CD14-positive monocyte (primary cell): ENCODE data around the gene SPAG5. TPM values are rescaled to one million over a fixed set of nuclear protein-coding genes. Genes with fewer than 3 reads are reported as not detected.
"Not testable (repeated sequence)": the region's sequence is repeated elsewhere in the genome, so short reads cannot be mapped to it uniquely, and the experiment has no call there.

Experiments
- DNase-seq, 3 donors: peaks; one replicate each; pipeline ENCODE4 v3.0.0-alpha.2; 2011 to 2022
- H2AFZ ChIP-seq: 2 replicates; pipeline ENCODE4 v1.6.0; 2012; ENCODE audit warnings: mild to moderate bottlenecking, low read depth, low read length, inconsistent platforms; ENCODE audit not compliant: insufficient read depth, poor library complexity, severe bottlenecking
- H3K27ac ChIP-seq, 2 donors: 1 replicate in 1 of 2; 2 replicates in 1 of 2; pipeline ENCODE4 v1.5.1; 2012 to 2013; ENCODE audit warnings: low read length in 2 of 2, control low read depth in 1 of 2, inconsistent platforms in 1 of 2, low read depth in 1 of 2, mild to moderate bottlenecking in 1 of 2
- H3K27me3 ChIP-seq, 2 donors: one replicate each; pipeline versions ENCODE4 v1.6.0 to v1.6.1; 2011 to 2013; ENCODE audit warnings: low read length in 2 of 2; ENCODE audit not compliant: control insufficient read depth in 2 of 2, insufficient read depth in 2 of 2
- H3K36me3 ChIP-seq, 2 donors: replicated peaks in 1 of 2; 1 replicate in 1 of 2; 2 replicates in 1 of 2; pipeline versions ENCODE4 v1.5.1 to v1.6.1; 2012 to 2013; ENCODE audit warnings: low read length in 2 of 2, control low read depth in 1 of 2, inconsistent platforms in 1 of 2, mild to moderate bottlenecking in 1 of 2; ENCODE audit not compliant: insufficient read depth in 2 of 2, control insufficient read depth in 1 of 2
- H3K4me1 ChIP-seq, 2 donors: 1 replicate in 1 of 2; 2 replicates in 1 of 2; pipeline versions ENCODE4 v1.5.1 to v1.6.1; 2012 to 2013; ENCODE audit warnings: low read length in 2 of 2, control low read depth in 1 of 2, inconsistent platforms in 1 of 2, mild to moderate bottlenecking in 1 of 2, moderate library complexity in 1 of 2; ENCODE audit not compliant: insufficient read depth in 2 of 2, control insufficient read depth in 1 of 2
- H3K4me2 ChIP-seq: replicated peaks from 2 replicates; pipeline ENCODE3; 2012; ENCODE audit warnings: low read length, moderate library complexity, mild to moderate bottlenecking; ENCODE audit not compliant: poor library complexity, severe bottlenecking; ENCODE audit errors: extremely low read depth
- H3K4me3 ChIP-seq, 3 experiments: fragments of 200-600 bp in 1 of 3; sonication (generic) in 1 of 3; replicated peaks in 1 of 3; 1 replicate in 2 of 3; 2 replicates in 1 of 3; pipeline ENCODE4 v1.5.1; 2011 to 2013; ENCODE audit warnings: low read length in 3 of 3, mild to moderate bottlenecking in 3 of 3, control low read depth in 2 of 3, low read depth in 2 of 3, inconsistent platforms in 1 of 3, moderate library complexity in 1 of 3
- H3K79me2 ChIP-seq: 2 replicates; pipeline ENCODE4 v1.6.0; 2012; ENCODE audit warnings: mild to moderate bottlenecking, control low read depth, inconsistent platforms, low read length, moderate library complexity; ENCODE audit not compliant: insufficient read depth
- H3K9ac ChIP-seq: 2 replicates; pipeline ENCODE4 v1.6.0; 2017; ENCODE audit warnings: low read length, mild to moderate bottlenecking; ENCODE audit not compliant: insufficient read depth, poor library complexity, severe bottlenecking
- H3K9me3 ChIP-seq, 2 donors: replicated peaks in 1 of 2; 1 replicate in 1 of 2; 2 replicates in 1 of 2; pipeline versions ENCODE4 v1.5.1 to v1.6.1; 2012 to 2013; ENCODE audit warnings: low read length in 2 of 2, control low read depth in 1 of 2; ENCODE audit not compliant: control insufficient read depth in 1 of 2, insufficient read depth in 1 of 2
- H4K20me1 ChIP-seq: 2 replicates; pipeline ENCODE4 v1.6.0; 2012; ENCODE audit warnings: mild to moderate bottlenecking, low read length, control low read depth, moderate library complexity; ENCODE audit not compliant: insufficient read depth
- H3K27ac Mint-ChIP-seq, 7 donors: one replicate each; pipeline ENCODE4 v1.8.0; 2020; ENCODE audit warnings: mild to moderate bottlenecking in 7 of 7, mixed read lengths in 7 of 7, moderate library complexity in 6 of 7, inconsistent platforms in 2 of 7
- H3K27me3 Mint-ChIP-seq, 3 donors: one replicate each; pipeline ENCODE4 v1.8.0; 2021 to 2022; ENCODE audit warnings: low read depth in 3 of 3, mild to moderate bottlenecking in 3 of 3, mixed read lengths in 3 of 3, moderate library complexity in 3 of 3, inconsistent platforms in 1 of 3
- H3K36me3 Mint-ChIP-seq, 2 donors: one replicate each; pipeline ENCODE4 v1.8.0; 2020; ENCODE audit warnings: mixed read lengths in 2 of 2, inconsistent platforms in 1 of 2, mild to moderate bottlenecking in 1 of 2
- H3K4me1 Mint-ChIP-seq: one replicate; pipeline ENCODE4 v1.8.0; 2020; ENCODE audit warnings: mild to moderate bottlenecking, mixed read lengths
- H3K4me3 Mint-ChIP-seq, 2 donors: one replicate each; pipeline ENCODE4 v1.8.0; 2020; ENCODE audit warnings: mild to moderate bottlenecking in 2 of 2, mixed read lengths in 2 of 2, moderate library complexity in 1 of 2
- H3K9me3 Mint-ChIP-seq, 7 donors: one replicate each; pipeline ENCODE4 v1.8.0; 2020 to 2022; ENCODE audit warnings: mixed read lengths in 7 of 7, mild to moderate bottlenecking in 6 of 7, moderate library complexity in 6 of 7, inconsistent platforms in 2 of 7
- CTCF ChIP-seq: fragments of 200-600 bp; IDR thresholded peaks from one replicate; pipeline ENCODE4 v1.8.0; 2022; ENCODE audit warnings: antibody characterized with exemption, mild to moderate bottlenecking
- WGBS: methylation state at CpG from one replicate; pipeline ENCODE4 v1.1.5; 2013; ENCODE audit warnings: missing lambda C conversion rate; ENCODE audit not compliant: insufficient coverage; 5-methylcytosine and 5-hydroxymethylcytosine counted together
- intact Hi-C, 2 donors: fragments of 100-400 bp; cut with micrococcal nuclease; formaldehyde crosslinking; loops; one replicate each; pipeline versions ENCODE4 v1.15.0 to v1.15.1; 2023
- polyA plus RNA-seq, 3 donors: library from polyadenylated mRNA; depleted of rRNA in 1 of 3; unstranded in 2 of 3; stranded (reverse) in 1 of 3; fragments of 300-500 nt in 2 of 3; fragments of >200 nt in 1 of 3; fragmentation: Illumina TruSeq in 2 of 3; gene quantifications; 1 replicate in 2 of 3; 2 replicates in 1 of 3; pipeline ENCODE4 v1.2.3, GENCODE V29; 2012 to 2021

The SPAG5 gene
- polyA plus RNA-seq, 3 donors = 7.7 TPM; not detected in 2

GRCh38 chr17:28577466-28577824 lies 21.4 kb downstream of the SPAG5 start:
- Mint-ChIP-seq H3K4me3 (no peak overlapping the region), H3K4me1 (peaks cover 13% of the 10 kb centered on the region), H3K9me3 (no peaks in the 10 kb centered on the region), H3K36me3 (peaks cover 22 to 40% of the 10 kb centered on the region in 2 donors), H3K27me3 (peaks cover 2 to 7% (median 3%) of the 10 kb centered on the region in 3 donors), H3K27ac (peak overlapping the region in 1 of 7 donors; percentile 80)
- H2AFZ ChIP-seq = peak overlapping the region; percentile 55
- no peaks in the 10 kb centered on the region for H3K79me2 ChIP-seq
- TF ChIP-seq CTCF = no peak
- DNase-seq = no peak
- peaks cover 23 to 42% of the 10 kb centered on the region in 2 donors for H3K36me3 ChIP-seq
- H3K9me3 ChIP-seq = no peaks in the 10 kb centered on the region
- intact Hi-C loops = loop anchor here in 1 of 2 donors (2.0 to 10.0 kb wide), 2 partner anchors 25 to 243 kb away; partner anchors contain the start of genes IFT20, TNFAIP1 and UNC119
- peaks cover 4 to 6% of the 10 kb centered on the region in 2 donors for H3K4me1 ChIP-seq
- H3K27ac ChIP-seq = peak overlapping the region in 1 of 2 donors; percentile 35
- no peaks in the 10 kb centered on the region for H3K27me3 ChIP-seq
- no peak overlapping the region for H3K4me3 ChIP-seq
- no peak overlapping the region for H3K9ac ChIP-seq
- peak overlapping the region; percentile 70 for H3K4me2 ChIP-seq
- WGBS = 100% methylated on average over 1 of the region's 3 CpGs
- no peaks in the 10 kb centered on the region for H4K20me1 ChIP-seq

GRCh38 chr17:28576758-28577465 lies 21.9 kb downstream of the SPAG5 start, which contains the start of gene ALDOC:
TSS of gene ALDOC (minus strand) at chr17:28576895. CDS start at chr17:28575532, 1,363 bp downstream.
- no peaks in the 10 kb centered on the region for H4K20me1 ChIP-seq
- peak; percentile 93 to 97 (median 96) for DNase-seq
- H3K9me3 ChIP-seq = no peaks in the 10 kb centered on the region
- Mint-ChIP-seq H3K36me3 (peaks cover 22 to 40% of the 10 kb centered on the region in 2 donors), H3K9me3 (no peaks in the 10 kb centered on the region), H3K27me3 (peaks cover 2 to 7% (median 3%) of the 10 kb centered on the region in 3 donors), H3K4me1 (peaks cover 18% of the 10 kb centered on the region), H3K27ac (peak within 1 kb of the TSS; percentile 33 to 85 (median 75)), H3K4me3 (peak within 1 kb of the TSS; percentile 68 to 85)
- peak within 1 kb of the TSS in 1 of 2 donors; percentile 35 for H3K27ac ChIP-seq
- peak within 1 kb of the TSS; percentile 55 for H2AFZ ChIP-seq
- H3K4me1 ChIP-seq = peaks cover 8 to 9% of the 10 kb centered on the region in 2 donors
- WGBS = 4% methylated on average over 19 of the region's 26 CpGs
- intact Hi-C loops = loop anchor here in 1 of 2 donors (2.0 to 10.0 kb wide), 2 partner anchors 24 to 242 kb away; partner anchors contain the start of genes IFT20, TNFAIP1 and UNC119
- H3K4me2 ChIP-seq = peak within 1 kb of the TSS; percentile 70
- no peak within 1 kb of the TSS for H3K9ac ChIP-seq
- TF ChIP-seq CTCF = no peak
- no peaks in the 10 kb centered on the region for H3K27me3 ChIP-seq
- no peaks in the 10 kb centered on the region for H3K79me2 ChIP-seq
- peaks cover 18 to 37% of the 10 kb centered on the region in 2 donors for H3K36me3 ChIP-seq
- H3K4me3 ChIP-seq = peak within 1 kb of the TSS in 1 of 3 experiments; percentile 64

DNA sequence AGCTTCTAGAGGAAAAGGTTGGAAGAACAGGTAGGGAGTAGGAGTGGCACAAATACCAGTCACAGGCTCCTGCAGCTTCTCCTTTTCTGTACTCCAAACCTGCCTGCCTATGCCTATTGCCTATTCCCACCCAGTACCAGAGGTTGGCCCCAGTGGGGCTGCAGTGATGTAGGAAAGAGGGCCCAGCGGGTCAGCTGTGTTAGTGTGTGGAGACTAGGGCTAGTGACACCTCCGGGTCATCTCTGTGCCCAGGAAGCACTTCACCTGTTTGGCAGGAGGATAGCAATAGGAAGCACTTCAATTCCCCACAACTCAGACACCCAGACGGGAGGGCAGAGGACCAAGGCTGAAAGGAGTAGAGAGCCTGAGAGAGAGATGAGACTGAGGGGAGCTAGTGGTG lies 22.8 kb downstream of the SPAG5 start:
- Mint-ChIP-seq H3K27ac (peak overlapping the region in 5 of 7 donors; percentile 42 to 75 (median 61)), H3K4me3 (peak overlapping the region; percentile 68 to 85), H3K36me3 (peaks cover 22 to 40% of the 10 kb centered on the region in 2 donors), H3K4me1 (peaks cover 22% of the 10 kb centered on the region)
- H3K9ac ChIP-seq, H2AFZ ChIP-seq, H3K27me3 Mint-ChIP-seq, H3K4me3 ChIP-seq, H3K27ac ChIP-seq, H3K27me3 ChIP-seq, H3K9me3 Mint-ChIP-seq, H3K4me2 ChIP-seq, H3K9me3 ChIP-seq, DNase-seq, H4K20me1 ChIP-seq, H3K79me2 ChIP-seq: not testable (repeated sequence)
- no CpG with 5 or more reads among the region's 3 CpGs for WGBS
- intact Hi-C loops = loop anchor here in 1 of 2 donors (2.0 to 10.0 kb wide), 2 partner anchors 23 to 241 kb away; partner anchors contain the start of genes IFT20, TNFAIP1 and UNC119
- peaks cover 10 to 13% of the 10 kb centered on the region in 2 donors for H3K4me1 ChIP-seq
- H3K36me3 ChIP-seq = peaks cover 14 to 34% of the 10 kb centered on the region in 2 donors
